Naive thymus-derived CD4-positive, alpha-beta T cell (primary cell): ENCODE measurements around the gene CADM1. TPM values are rescaled to one million over a fixed set of nuclear protein-coding genes. Genes with fewer than 3 reads are reported as not detected.

Experiments
- ATAC-seq: fragments of 150-1000 bp; cut with Tn5 transposase; 2 replicates; pipeline ENCODE4 v1.10.0; 2021; ENCODE audit warnings: mild to moderate bottlenecking, moderate library complexity
- CTCF ChIA-PET: fragments of 350-600 bp; sonication (Branson Sonifier 250); formaldehyde crosslinking; loops from one replicate; lab custom pipeline; 2021; ENCODE audit warnings: antibody characterized with exemption; lab: Charles Lee
- POLR2A ChIA-PET: fragments of 350-600 bp; sonication (Branson Sonifier 250); formaldehyde crosslinking; loops from one replicate; lab custom pipeline; 2021; ENCODE audit warnings: antibody characterized with exemption, inconsistent platforms; lab: Charles Lee
- DNase-seq, 9 donors: peaks; one replicate each; pipeline versions ENCODE4 v3.0.0 to v3.0.0-alpha.2; 2020 to 2022; ENCODE audit warnings: mixed read lengths in 1 of 9
- H3K27ac ChIP-seq: one replicate; pipeline ENCODE4 v1.7.0; 2013; ENCODE audit warnings: mild to moderate bottlenecking, low read depth, low read length, moderate library complexity
- H3K27me3 ChIP-seq, 2 donors: one replicate each; pipeline ENCODE4 v1.7.0; 2013; ENCODE audit warnings: low read length in 2 of 2, mild to moderate bottlenecking in 2 of 2, moderate library complexity in 2 of 2; ENCODE audit not compliant: control insufficient read depth in 2 of 2, insufficient read depth in 2 of 2
- H3K36me3 ChIP-seq, 3 experiments: 1 replicate in 2 of 3; 2 replicates in 1 of 3; pipeline ENCODE4 v1.7.0; 2013; ENCODE audit warnings: low read length in 3 of 3, mild to moderate bottlenecking in 3 of 3, moderate library complexity in 1 of 3; ENCODE audit not compliant: insufficient read depth in 3 of 3, control insufficient read depth in 2 of 3
- H3K4me1 ChIP-seq, 2 donors: one replicate each; pipeline ENCODE4 v1.7.0; 2013; ENCODE audit warnings: low read length in 2 of 2, mild to moderate bottlenecking in 2 of 2, moderate library complexity in 1 of 2; ENCODE audit not compliant: control insufficient read depth in 2 of 2, insufficient read depth in 2 of 2
- H3K4me3 ChIP-seq: 2 replicates; pipeline ENCODE4 v1.7.0; 2013; ENCODE audit warnings: mild to moderate bottlenecking, low read length
- H3K9me3 ChIP-seq, 3 experiments: 1 replicate in 2 of 3; 2 replicates in 1 of 3; pipeline ENCODE4 v1.7.0; 2013; ENCODE audit warnings: low read length in 3 of 3; ENCODE audit not compliant: control insufficient read depth in 2 of 3
- H3K27ac Mint-ChIP-seq, 9 donors: one replicate each; pipeline ENCODE4 v1.8.0; 2020 to 2022; ENCODE audit warnings: mixed read lengths in 9 of 9, mild to moderate bottlenecking in 8 of 9, moderate library complexity in 5 of 9, inconsistent platforms in 2 of 9
- H3K27me3 Mint-ChIP-seq, 5 donors: one replicate each; pipeline ENCODE4 v1.8.0; 2021 to 2022; ENCODE audit warnings: mixed read lengths in 5 of 5, mild to moderate bottlenecking in 1 of 5
- H3K36me3 Mint-ChIP-seq, 5 donors: one replicate each; pipeline ENCODE4 v1.8.0; 2020 to 2022; ENCODE audit warnings: mixed read lengths in 5 of 5, mild to moderate bottlenecking in 3 of 5, inconsistent platforms in 1 of 5
- H3K4me1 Mint-ChIP-seq, 7 donors: one replicate each; pipeline ENCODE4 v1.8.0; 2020 to 2022; ENCODE audit warnings: mixed read lengths in 7 of 7, mild to moderate bottlenecking in 3 of 7, inconsistent platforms in 1 of 7
- H3K4me3 Mint-ChIP-seq, 10 donors: one replicate each; pipeline ENCODE4 v1.8.0; 2020 to 2022; ENCODE audit warnings: mild to moderate bottlenecking in 10 of 10, mixed read lengths in 10 of 10, moderate library complexity in 6 of 10, inconsistent platforms in 2 of 10
- H3K9me3 Mint-ChIP-seq, 11 donors: one replicate each; pipeline ENCODE4 v1.8.0; 2020 to 2022; ENCODE audit warnings: mixed read lengths in 11 of 11, mild to moderate bottlenecking in 4 of 11, inconsistent platforms in 1 of 11, moderate library complexity in 1 of 11
- intact Hi-C, 2 donors: fragments of 100-400 bp; cut with micrococcal nuclease; formaldehyde crosslinking; loops; one replicate each; pipeline ENCODE4 v1.15.1; 2023
- polyA plus RNA-seq, 2 donors: library from polyadenylated mRNA; unstranded; fragments of 300-500 nt; fragmentation: Illumina TruSeq; gene quantifications; one replicate each; pipeline ENCODE4 v1.2.3, GENCODE V29; 2021
- total RNA-seq, 6 experiments: library from RNA in 5 of 6; stranded (reverse) in 5 of 6; gene quantifications; 1 replicate in 5 of 6; 2 replicates in 1 of 6; pipeline ENCODE4 v1.2.3 and lab custom pipeline; 2021 to 2026

CADM1 gene
- total and polyA plus RNA-seq, 7 experiments from 2014 or later = 0.29 to 2.7 (median 0.69) TPM

GRCh38 chr11:115222218-115222862 lies 281.9 kb downstream of the CADM1 start:
- peak overlapping the region in 1 of 10 donors; percentile 65 for H3K4me3 Mint-ChIP-seq
- DNase-seq = peak in 1 of 9 donors; percentile 26
- H3K27me3 Mint-ChIP-seq = peaks cover 0 to 37% (median 5%) of the 10 kb centered on the region in 5 donors
- no peak overlapping the region for H3K4me3 ChIP-seq
- intact Hi-C loops = no loop called here
- H3K27ac Mint-ChIP-seq = peak overlapping the region in 2 of 9 donors; percentile 25 to 86
- ATAC-seq = peak; percentile 78
- peaks cover 0 to 45% (median 0%) of the 10 kb centered on the region in 7 donors for H3K4me1 Mint-ChIP-seq
- POLR2A ChIA-PET = no interaction called here
- peaks cover 0 to 25% of the 10 kb centered on the region in 2 donors for H3K4me1 ChIP-seq
- H3K36me3 Mint-ChIP-seq = peaks cover 0 to 15% (median 0%) of the 10 kb centered on the region in 5 donors
- no peaks in the 10 kb centered on the region for H3K27me3 ChIP-seq
- no peak overlapping the region for H3K27ac ChIP-seq
- peaks cover 0 to 11% (median 0%) of the 10 kb centered on the region in 11 donors for H3K9me3 Mint-ChIP-seq
- H3K9me3 ChIP-seq = no peaks in the 10 kb centered on the region
- CTCF ChIA-PET = no interaction called here
- no peaks in the 10 kb centered on the region for H3K36me3 ChIP-seq

GRCh38 chr11:115221461-115222069 lies 282.6 kb downstream of the CADM1 start:
- H3K4me3 Mint-ChIP-seq = peak overlapping the region in 1 of 10 donors; percentile 65

GRCh38 chr11:115220911-115221310 lies 283.3 kb downstream of the CADM1 start:
- intact Hi-C loops = no loop called here
- peaks cover 0 to 34% (median 7%) of the 10 kb centered on the region in 5 donors for H3K27me3 Mint-ChIP-seq
- CTCF ChIA-PET = no interaction called here
- H3K4me1 Mint-ChIP-seq = peaks cover 0 to 45% (median 0%) of the 10 kb centered on the region in 7 donors
- no peak overlapping the region for H3K4me3 Mint-ChIP-seq
- POLR2A ChIA-PET = no interaction called here
- Histone ChIP-seq H3K27ac (no peak overlapping the region), H3K4me3 (no peak overlapping the region), H3K36me3 (no peaks in the 10 kb centered on the region), H3K9me3 (no peaks in the 10 kb centered on the region), H3K4me1 (peaks cover 0 to 28% of the 10 kb centered on the region in 2 donors), H3K27me3 (no peaks in the 10 kb centered on the region)
- H3K27ac Mint-ChIP-seq = no peak overlapping the region
- DNase-seq (no peak), ATAC-seq (no peak)
- H3K36me3 Mint-ChIP-seq = peaks cover 0 to 15% (median 0%) of the 10 kb centered on the region in 5 donors
- peaks cover 0 to 11% (median 0%) of the 10 kb centered on the region in 11 donors for H3K9me3 Mint-ChIP-seq

More at GRCh38 chr11:115221461-115222069, 282.6 kb downstream of the CADM1 start:
- Histone ChIP-seq H3K36me3 (no peaks in the 10 kb centered on the region), H3K27me3 (no peaks in the 10 kb centered on the region), H3K9me3 (no peaks in the 10 kb centered on the region), H3K4me1 (peaks cover 0 to 28% of the 10 kb centered on the region in 2 donors), H3K27ac (no peak overlapping the region), H3K4me3 (no peak overlapping the region)
- H3K27ac Mint-ChIP-seq = peak overlapping the region in 1 of 9 donors; percentile 86
- intact Hi-C loops = no loop called here
- peaks cover 0 to 15% (median 0%) of the 10 kb centered on the region in 5 donors for H3K36me3 Mint-ChIP-seq
- peaks cover 0 to 35% (median 2%) of the 10 kb centered on the region in 5 donors for H3K27me3 Mint-ChIP-seq
- ATAC-seq (no peak), DNase-seq (no peak)
- ChIA-PET CTCF (no interaction called here), POLR2A (no interaction called here)
- H3K4me1 Mint-ChIP-seq = peaks cover 0 to 45% (median 0%) of the 10 kb centered on the region in 7 donors
- H3K9me3 Mint-ChIP-seq = peaks cover 0 to 11% (median 0%) of the 10 kb centered on the region in 11 donors

GRCh38 chr11:115220423-115220822 lies 283.8 kb downstream of the CADM1 start:
- Histone ChIP-seq H3K27ac (no peak overlapping the region), H3K4me1 (peaks cover 0 to 28% of the 10 kb centered on the region in 2 donors), H3K27me3 (no peaks in the 10 kb centered on the region), H3K9me3 (no peaks in the 10 kb centered on the region), H3K4me3 (no peak overlapping the region), H3K36me3 (no peaks in the 10 kb centered on the region)
- Mint-ChIP-seq H3K4me3 (no peak overlapping the region), H3K27ac (no peak overlapping the region), H3K27me3 (peaks cover 0 to 32% (median 8%) of the 10 kb centered on the region in 5 donors), H3K4me1 (peaks cover 0 to 45% (median 0%) of the 10 kb centered on the region in 7 donors), H3K9me3 (peaks cover 0 to 11% (median 0%) of the 10 kb centered on the region in 11 donors), H3K36me3 (peaks cover 0 to 15% (median 0%) of the 10 kb centered on the region in 5 donors)
- ChIA-PET CTCF (no interaction called here), POLR2A (no interaction called here)
- intact Hi-C loops = no loop called here
- DNase-seq = no peak
- no peak for ATAC-seq

GRCh38 chr11:115219376-115219775 lies 284.8 kb downstream of the CADM1 start:
- no peaks in the 10 kb centered on the region for H3K27me3 ChIP-seq
- DNase-seq (no peak), ATAC-seq (no peak)
- Mint-ChIP-seq H3K27me3 (peaks cover 0 to 25% (median 8%) of the 10 kb centered on the region in 5 donors), H3K4me1 (peaks cover 0 to 45% (median 0%) of the 10 kb centered on the region in 7 donors), H3K9me3 (peaks cover 0 to 12% (median 0%) of the 10 kb centered on the region in 11 donors), H3K4me3 (no peak overlapping the region), H3K36me3 (peaks cover 0 to 13% (median 0%) of the 10 kb centered on the region in 5 donors), H3K27ac (no peak overlapping the region)
- no peaks in the 10 kb centered on the region for H3K9me3 ChIP-seq
- H3K4me3 ChIP-seq = no peak overlapping the region
- POLR2A ChIA-PET = no interaction called here
- intact Hi-C loops = no loop called here
- CTCF ChIA-PET = no interaction called here
- no peak overlapping the region for H3K27ac ChIP-seq
- H3K36me3 ChIP-seq = no peaks in the 10 kb centered on the region
- H3K4me1 ChIP-seq = peaks cover 0 to 35% of the 10 kb centered on the region in 2 donors

GRCh38 chr11:115217726-115218311 lies 286.4 kb downstream of the CADM1 start:
- DNase-seq (no peak), ATAC-seq (no peak)
- H3K4me3 Mint-ChIP-seq = no peak overlapping the region
- peaks cover 0 to 11% (median 0%) of the 10 kb centered on the region in 5 donors for H3K36me3 Mint-ChIP-seq
- H3K27ac ChIP-seq = no peak overlapping the region
- H3K4me1 Mint-ChIP-seq = peaks cover 0 to 33% (median 0%) of the 10 kb centered on the region in 7 donors
- CTCF ChIA-PET = no interaction called here
- H3K27ac Mint-ChIP-seq = no peak overlapping the region
- no peaks in the 10 kb centered on the region for H3K27me3 ChIP-seq
- POLR2A ChIA-PET = no interaction called here
- intact Hi-C loops = no loop called here
- H3K4me1 ChIP-seq = peaks cover 0 to 26% of the 10 kb centered on the region in 2 donors
- peaks cover 0 to 11% (median 0%) of the 10 kb centered on the region in 11 donors for H3K9me3 Mint-ChIP-seq
- H3K4me3 ChIP-seq = no peak overlapping the region
- H3K27me3 Mint-ChIP-seq = peaks cover 0 to 28% (median 8%) of the 10 kb centered on the region in 5 donors
- H3K9me3 ChIP-seq = no peaks in the 10 kb centered on the region
- H3K36me3 ChIP-seq = no peaks in the 10 kb centered on the region
